Measurements from ENCODE around the gene RPL5.
"Not testable (repeated sequence)": the region's sequence is repeated elsewhere in the genome, so short reads cannot be mapped to it uniquely, and the experiment has no call there.

GRCh38 chr1:92783550-92783949 lies 48.3 kb upstream of the RPL5 start:
- TF ChIP-seq SIRT6 (IDR thresholded peaks at IDR 0.05; ENCODE audit: low read length); SIX5 (IDR thresholded peaks at IDR 0.05; ENCODE audit: low read depth, low read length); ATF3 (IDR thresholded peaks at IDR 0.05; ENCODE audit: insufficient read depth, low read depth, low read length); YY1 (IDR thresholded peaks at IDR 0.05; ENCODE audit: low read depth, low read length); CTCF (IDR thresholded peaks at IDR 0.05; ENCODE audit: control extremely low read depth in 1 of 3, insufficient read depth in 1 of 3, low read depth in 1 of 3, low read length in 3 of 3); POLR2A (IDR thresholded peaks at IDR 0.05; ENCODE audit: control extremely low read depth in 1 of 2, low read depth in 2 of 2, low read length in 2 of 2); ATF2 (IDR thresholded peaks at IDR 0.05; ENCODE audit: low read length); EP300 (IDR thresholded peaks at IDR 0.05; ENCODE audit: borderline replicate concordance in 1 of 2, low read depth in 2 of 2, low read length in 2 of 2); TAF1 (IDR thresholded peaks at IDR 0.05; ENCODE audit: low read depth, low read length); POLR2AphosphoS5 (IDR thresholded peaks at IDR 0.05; ENCODE audit: low read depth, low read length); MAX (IDR thresholded peaks at IDR 0.05); PHF8 (conservative IDR thresholded peaks at IDR 0.05; ENCODE audit: low read depth, low read length); BRCA1 (IDR thresholded peaks at IDR 0.05; ENCODE audit: low read depth, low read length): not testable (repeated sequence)
